GM13977 (cell line): Measurements from ENCODE around the gene SZRD1.

ENCODE experiments used
- DNase-seq: peaks from one replicate; pipeline ENCODE4 v3.0.0; 2012; ENCODE audit warnings: low spot score
- in situ Hi-C: fragments of 300-500 bp; cut with MboI; formaldehyde crosslinking; loops from one replicate; pipeline ENCODE4 v1.12.0; 2022; ENCODE audit warnings: low sequenced_read_pairs, low pct_unique_long_range_greater_than_20kb, mixed read lengths, inconsistent platforms; ENCODE audit not compliant: unreplicated experiment
- TF ChIP-seq, protein P1 (sequence below): IDR thresholded peaks from 2 replicates; pipeline ENCODE4 v1.5.1; 2012; ENCODE audit warnings: mild to moderate bottlenecking, control low read depth; ENCODE audit not compliant: insufficient read depth; ENCODE audit errors: extremely low read depth, missing control alignments

The SZRD1 gene

DNA sequence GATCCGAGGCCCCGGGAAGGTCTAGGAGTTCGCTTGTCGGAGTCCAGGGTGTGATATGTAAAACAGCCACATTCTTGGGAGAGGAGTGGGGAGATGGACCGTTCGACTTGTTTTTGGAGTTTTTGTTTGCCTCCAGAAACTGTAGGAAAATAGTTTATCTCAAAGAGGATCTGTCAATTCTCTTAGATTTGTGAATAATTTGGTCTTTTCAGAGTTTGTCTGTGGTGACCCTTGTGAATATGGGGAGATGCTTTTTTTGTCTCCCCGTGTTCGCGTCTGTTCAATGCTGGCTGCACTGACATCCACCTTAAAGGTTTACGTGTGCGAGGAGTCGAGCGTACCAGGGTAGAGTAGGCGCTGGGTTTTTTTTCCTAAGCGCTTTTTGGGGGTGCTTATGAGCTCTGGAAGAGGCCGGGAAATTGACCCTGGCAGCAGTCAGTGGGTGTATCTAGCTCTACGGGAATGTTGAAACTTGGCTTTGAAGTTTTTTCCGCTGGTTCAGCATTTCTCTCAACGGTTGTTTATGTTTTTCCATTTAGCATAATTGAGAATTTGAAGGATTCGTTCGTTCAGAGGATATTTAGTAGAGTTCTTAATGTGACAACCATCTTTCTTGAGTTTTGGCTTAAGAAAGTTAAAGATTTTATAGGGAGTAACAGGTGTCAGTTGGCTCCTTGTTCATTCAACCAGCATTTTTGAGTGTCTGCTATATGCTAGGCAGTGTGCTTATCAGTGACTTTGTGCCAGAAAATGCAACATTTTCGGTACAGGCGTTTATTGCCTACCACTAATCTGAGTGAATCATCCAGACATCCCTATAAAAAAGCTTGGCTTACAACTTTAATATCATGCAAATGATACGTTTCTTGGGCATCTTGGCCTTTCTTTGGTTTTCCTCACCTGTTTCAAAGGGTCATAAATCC is 1.2 kb downstream of the SZRD1 start:
- in situ Hi-C loops = no loop called here
- TF ChIP-seq, protein P1, sequence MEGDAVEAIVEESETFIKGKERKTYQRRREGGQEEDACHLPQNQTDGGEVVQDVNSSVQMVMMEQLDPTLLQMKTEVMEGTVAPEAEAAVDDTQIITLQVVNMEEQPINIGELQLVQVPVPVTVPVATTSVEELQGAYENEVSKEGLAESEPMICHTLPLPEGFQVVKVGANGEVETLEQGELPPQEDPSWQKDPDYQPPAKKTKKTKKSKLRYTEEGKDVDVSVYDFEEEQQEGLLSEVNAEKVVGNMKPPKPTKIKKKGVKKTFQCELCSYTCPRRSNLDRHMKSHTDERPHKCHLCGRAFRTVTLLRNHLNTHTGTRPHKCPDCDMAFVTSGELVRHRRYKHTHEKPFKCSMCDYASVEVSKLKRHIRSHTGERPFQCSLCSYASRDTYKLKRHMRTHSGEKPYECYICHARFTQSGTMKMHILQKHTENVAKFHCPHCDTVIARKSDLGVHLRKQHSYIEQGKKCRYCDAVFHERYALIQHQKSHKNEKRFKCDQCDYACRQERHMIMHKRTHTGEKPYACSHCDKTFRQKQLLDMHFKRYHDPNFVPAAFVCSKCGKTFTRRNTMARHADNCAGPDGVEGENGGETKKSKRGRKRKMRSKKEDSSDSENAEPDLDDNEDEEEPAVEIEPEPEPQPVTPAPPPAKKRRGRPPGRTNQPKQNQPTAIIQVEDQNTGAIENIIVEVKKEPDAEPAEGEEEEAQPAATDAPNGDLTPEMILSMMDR = no peak
- no peak for DNase-seq

DNA sequence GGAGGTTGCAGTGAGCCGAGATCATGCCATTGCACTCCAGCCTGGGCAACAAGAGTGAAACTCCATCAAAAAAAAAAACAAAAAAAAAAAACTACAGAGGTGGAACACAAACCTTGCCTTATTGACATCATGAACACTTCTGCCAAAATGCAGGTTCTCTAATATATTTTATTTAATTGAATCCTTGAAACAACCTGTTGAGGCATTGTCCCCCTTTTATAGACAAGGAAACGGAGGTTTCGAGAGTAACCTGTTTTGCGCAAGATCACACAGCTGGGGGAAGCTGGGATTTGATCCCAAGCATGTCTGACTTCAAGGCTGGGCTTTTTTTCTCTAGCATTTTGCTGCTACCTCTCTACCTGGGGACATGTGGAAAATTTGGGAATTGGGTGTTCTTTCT is 2.8 kb downstream of the SZRD1 start:
- in situ Hi-C loops = no loop called here
- TF ChIP-seq, protein P1 = no peak
- DNase-seq = no peak

DNA sequence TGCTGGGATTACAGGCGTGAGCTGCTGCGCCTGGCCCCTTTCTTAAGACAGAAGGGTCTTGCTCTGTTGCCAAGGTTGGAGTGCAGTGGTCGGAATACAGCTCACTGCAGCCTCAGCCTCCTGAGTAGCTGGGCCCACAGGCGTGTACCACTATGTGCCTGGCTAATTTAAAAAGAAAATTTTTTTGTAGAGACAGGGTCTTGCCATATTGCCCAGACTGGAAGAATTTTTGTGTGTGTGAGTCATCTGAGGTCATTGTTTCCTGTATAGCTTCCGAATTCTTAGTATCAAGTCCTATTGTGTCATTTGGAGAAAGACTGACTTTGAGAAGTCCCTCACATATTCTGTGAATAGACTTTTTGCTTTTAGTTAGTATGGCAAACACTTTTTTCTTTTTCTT is 4.7 kb downstream of the SZRD1 start:
- in situ Hi-C loops = no loop called here
- DNase-seq = no peak
- TF ChIP-seq, protein P1 = no peak

DNA sequence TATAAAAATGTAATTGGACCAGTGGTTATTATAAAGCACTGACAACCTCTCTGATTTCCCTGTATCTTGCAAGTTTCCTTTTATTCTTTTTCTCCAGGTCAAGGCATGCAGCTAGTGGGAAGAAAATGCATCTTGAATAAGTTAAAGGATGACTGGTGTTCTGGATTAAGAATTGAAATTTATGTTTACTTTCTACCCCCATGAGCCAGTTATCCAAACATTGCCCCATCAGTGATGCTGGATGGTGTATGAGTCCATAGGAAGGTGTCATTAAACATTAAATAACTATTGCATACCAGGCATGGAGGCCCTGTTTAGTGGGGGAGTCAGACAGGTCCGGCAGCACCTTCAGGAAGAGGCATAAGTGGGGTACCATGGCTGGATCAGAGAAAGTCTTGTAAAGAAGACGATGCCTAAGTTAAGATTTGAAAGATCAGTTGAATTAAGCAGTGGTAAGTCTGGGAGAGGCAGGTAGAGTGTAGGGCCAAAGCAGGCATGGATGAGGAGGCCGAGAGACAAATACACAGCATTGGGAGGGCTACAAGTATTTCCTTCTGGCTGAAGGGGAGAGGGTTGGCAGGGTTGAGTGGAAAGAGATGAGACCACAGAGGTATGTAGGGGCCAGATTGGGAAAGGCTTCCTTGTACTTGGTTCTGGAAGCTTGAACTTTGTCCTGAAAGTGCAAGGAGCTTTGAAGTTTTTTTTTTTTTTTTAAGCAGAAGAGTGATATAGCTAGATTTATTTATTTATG is 5.7 kb downstream of the SZRD1 start:
- DNase-seq = no peak
- in situ Hi-C loops = no loop called here
- TF ChIP-seq, protein P1 = no peak

DNA sequence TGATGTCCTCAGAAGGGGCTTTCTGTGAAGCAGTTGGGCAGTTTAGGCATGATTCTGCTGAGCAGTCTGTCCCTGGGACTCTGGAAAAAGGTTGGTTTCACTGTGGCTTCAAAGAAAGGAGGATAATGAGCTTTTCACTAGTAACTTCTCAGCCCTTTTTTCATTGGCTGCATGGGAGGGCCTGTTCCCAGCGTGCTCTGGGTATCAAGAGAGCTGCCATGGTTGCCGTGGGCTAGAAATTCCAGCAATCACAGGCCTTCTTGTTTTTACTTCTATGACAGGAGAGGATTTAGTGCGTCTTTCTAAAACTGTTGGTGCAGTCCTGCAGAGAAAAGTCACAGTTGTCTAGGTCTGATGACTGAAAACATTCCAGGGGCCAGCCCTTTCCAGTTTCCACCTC is 7.2 kb downstream of the SZRD1 start:
- no peak for DNase-seq
- TF ChIP-seq, protein P1 = no peak
- in situ Hi-C loops = no loop called here

DNA sequence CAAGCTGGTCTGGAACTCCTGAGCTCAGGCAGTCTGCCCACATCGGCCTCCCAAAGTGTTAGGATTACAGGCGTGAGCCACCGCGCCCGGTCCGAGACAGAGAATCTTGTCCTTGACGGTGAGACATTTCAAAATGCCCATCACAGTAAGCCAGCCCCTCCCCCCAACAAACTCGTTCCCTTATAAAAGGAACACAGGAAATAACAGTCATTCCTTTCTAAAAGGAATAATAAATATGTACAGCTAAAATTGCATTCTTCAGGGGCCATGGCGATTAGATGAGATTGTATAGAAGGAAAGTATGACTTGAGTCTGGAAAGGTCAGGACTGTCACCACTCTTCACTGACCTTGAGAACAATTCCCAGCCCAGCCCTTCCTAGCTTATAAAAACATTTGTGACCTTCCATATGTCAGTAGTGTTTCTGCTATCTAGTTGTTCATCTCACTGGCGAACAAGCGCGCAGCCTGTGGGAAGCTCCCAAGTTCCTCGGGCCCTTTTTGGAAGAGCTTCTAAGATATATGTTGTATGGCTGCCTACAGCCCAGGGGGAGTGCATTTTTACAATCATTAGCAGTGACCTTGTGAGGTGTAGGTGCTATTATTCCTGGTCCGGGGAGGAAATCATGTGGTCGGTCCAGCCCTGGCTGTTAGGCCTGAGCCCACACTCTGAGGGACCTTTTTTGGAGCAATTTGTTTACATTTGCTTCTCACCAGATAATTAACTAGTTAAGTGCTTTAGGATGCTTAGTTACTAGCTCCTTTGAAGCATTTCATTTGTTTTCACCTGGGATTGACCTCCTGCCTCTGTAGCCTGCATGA is 8.7 kb downstream of the SZRD1 start:
- TF ChIP-seq, protein P1 = no peak
- no peak for DNase-seq
- in situ Hi-C loops = no loop called here
